Parathyroid adenoma (tissue), 2 donors: ENCODE data around the gene NSUN7.

Source experiments
- H2AFZ ChIP-seq: fragments of 300-600 bp; sonication (generic); one replicate; pipeline ENCODE4 v1.7.0; 2017; ENCODE audit warnings: antibody characterized with exemption, mild to moderate bottlenecking
- H3K27ac ChIP-seq: fragments of 300-600 bp; sonication (generic); one replicate; pipeline ENCODE4 v1.7.0; 2017
- H3K27me3 ChIP-seq: fragments of 300-600 bp; sonication (generic); one replicate; pipeline ENCODE4 v1.7.0; 2017; ENCODE audit warnings: low read length; ENCODE audit not compliant: control insufficient read depth, insufficient read depth
- H3K36me3 ChIP-seq: fragments of 300-600 bp; sonication (generic); one replicate; pipeline ENCODE4 v1.7.0; 2017; ENCODE audit warnings: low read length; ENCODE audit not compliant: control insufficient read depth, insufficient read depth
- H3K4me1 ChIP-seq: fragments of 300-600 bp; sonication (generic); one replicate; pipeline ENCODE4 v1.7.0; 2017; ENCODE audit warnings: control low read depth
- H3K4me2 ChIP-seq: fragments of 300-600 bp; sonication (generic); one replicate; pipeline ENCODE4 v1.7.0; 2017; ENCODE audit warnings: low read length
- H3K4me3 ChIP-seq: fragments of 300-600 bp; sonication (generic); one replicate; pipeline ENCODE4 v1.7.0; 2017; ENCODE audit warnings: low read depth, low read length
- H3K79me2 ChIP-seq: fragments of 300-600 bp; sonication (generic); one replicate; pipeline ENCODE4 v1.7.0; 2017; ENCODE audit warnings: control low read depth
- H3K9ac ChIP-seq: fragments of 300-600 bp; sonication (generic); one replicate; pipeline ENCODE4 v1.7.0; 2017; ENCODE audit warnings: mild to moderate bottlenecking
- H3K9me3 ChIP-seq: fragments of 300-600 bp; sonication (generic); one replicate; pipeline ENCODE4 v1.7.0; 2017; ENCODE audit warnings: low read length; ENCODE audit not compliant: control insufficient read depth
- TF ChIP-seq, protein P1 (sequence below): fragments of 300-600 bp; sonication (generic); IDR thresholded peaks from one replicate; pipeline ENCODE4 v1.7.0; 2017; ENCODE audit warnings: antibody characterized with exemption, mild to moderate bottlenecking
- donor health status: primary hyperparathyroidism.

Gene NSUN7

GRCh38 chr4:40826821-40827220 lies 77.1 kb downstream of the NSUN7 start:
- H3K9me3 ChIP-seq: no peaks in the 10 kb centered on the region
- TF ChIP-seq, protein P1, sequence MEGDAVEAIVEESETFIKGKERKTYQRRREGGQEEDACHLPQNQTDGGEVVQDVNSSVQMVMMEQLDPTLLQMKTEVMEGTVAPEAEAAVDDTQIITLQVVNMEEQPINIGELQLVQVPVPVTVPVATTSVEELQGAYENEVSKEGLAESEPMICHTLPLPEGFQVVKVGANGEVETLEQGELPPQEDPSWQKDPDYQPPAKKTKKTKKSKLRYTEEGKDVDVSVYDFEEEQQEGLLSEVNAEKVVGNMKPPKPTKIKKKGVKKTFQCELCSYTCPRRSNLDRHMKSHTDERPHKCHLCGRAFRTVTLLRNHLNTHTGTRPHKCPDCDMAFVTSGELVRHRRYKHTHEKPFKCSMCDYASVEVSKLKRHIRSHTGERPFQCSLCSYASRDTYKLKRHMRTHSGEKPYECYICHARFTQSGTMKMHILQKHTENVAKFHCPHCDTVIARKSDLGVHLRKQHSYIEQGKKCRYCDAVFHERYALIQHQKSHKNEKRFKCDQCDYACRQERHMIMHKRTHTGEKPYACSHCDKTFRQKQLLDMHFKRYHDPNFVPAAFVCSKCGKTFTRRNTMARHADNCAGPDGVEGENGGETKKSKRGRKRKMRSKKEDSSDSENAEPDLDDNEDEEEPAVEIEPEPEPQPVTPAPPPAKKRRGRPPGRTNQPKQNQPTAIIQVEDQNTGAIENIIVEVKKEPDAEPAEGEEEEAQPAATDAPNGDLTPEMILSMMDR: no peak

DNA sequence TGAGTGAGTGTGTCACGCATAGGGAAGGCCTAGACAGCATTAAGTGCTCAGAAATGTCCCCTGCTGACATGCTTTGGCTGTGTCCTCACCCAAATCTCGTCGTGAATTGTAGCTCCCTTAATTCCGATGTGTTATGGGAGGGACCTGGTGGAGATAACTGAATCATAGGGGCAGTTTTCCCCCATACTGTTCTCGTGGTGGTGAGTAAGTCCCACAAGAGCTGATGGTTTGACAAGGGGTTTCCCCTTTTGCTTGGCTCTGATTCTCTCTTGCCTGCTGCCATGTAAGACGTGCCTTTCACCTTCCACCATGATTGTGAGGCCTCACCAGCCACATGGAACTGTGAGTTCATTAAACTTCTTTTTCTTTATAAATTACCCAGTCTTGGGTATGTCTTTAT lies 78.0 kb downstream of the NSUN7 start:
- no peaks in the 10 kb centered on the region for H3K4me1 ChIP-seq
- H3K4me3 ChIP-seq: no peak overlapping the region
- H3K27ac ChIP-seq: no peak overlapping the region
- no peaks in the 10 kb centered on the region for H3K36me3 ChIP-seq
- H3K4me2 ChIP-seq: no peak overlapping the region
- no peaks in the 10 kb centered on the region for H3K79me2 ChIP-seq
- H2AFZ ChIP-seq: no peak overlapping the region
- TF ChIP-seq, protein P1: no peak
- H3K9me3 ChIP-seq: no peaks in the 10 kb centered on the region
- no peaks in the 10 kb centered on the region for H3K27me3 ChIP-seq
- no peak overlapping the region for H3K9ac ChIP-seq

More at GRCh38 chr4:40826821-40827220, 77.1 kb downstream of the NSUN7 start:
- Histone ChIP-seq H3K79me2 (no peaks in the 10 kb centered on the region), H3K36me3 (no peaks in the 10 kb centered on the region), H3K4me1 (no peaks in the 10 kb centered on the region), H3K27ac (no peak overlapping the region), H2AFZ (no peak overlapping the region), H3K4me3 (no peak overlapping the region), H3K4me2 (no peak overlapping the region), H3K9ac (no peak overlapping the region), H3K27me3 (no peaks in the 10 kb centered on the region)

DNA sequence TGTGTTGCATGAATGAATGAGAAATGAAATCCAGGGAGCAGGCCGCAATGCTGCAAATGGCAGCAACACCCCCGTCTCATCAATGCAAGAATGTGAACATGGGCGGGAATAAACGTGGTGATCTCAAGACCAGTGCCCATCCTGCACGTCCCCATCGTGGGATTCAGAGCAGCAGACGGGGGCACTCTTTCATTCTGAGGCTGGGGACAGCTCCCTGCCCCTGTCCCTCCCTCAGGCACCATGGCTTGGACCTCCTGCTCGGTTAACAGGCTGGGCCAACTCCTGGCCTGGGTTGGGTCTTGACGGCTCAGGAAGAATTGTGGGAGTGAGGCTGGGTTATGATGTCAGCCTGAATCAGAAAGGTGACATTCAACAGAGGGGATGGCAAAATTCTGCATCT lies 78.9 kb downstream of the NSUN7 start:
- Histone ChIP-seq H3K27ac (no peak overlapping the region), H3K9me3 (no peaks in the 10 kb centered on the region), H3K4me3 (no peak overlapping the region), H3K4me2 (no peak overlapping the region), H3K27me3 (no peaks in the 10 kb centered on the region), H3K9ac (no peak overlapping the region), H2AFZ (no peak overlapping the region), H3K36me3 (no peaks in the 10 kb centered on the region), H3K4me1 (no peaks in the 10 kb centered on the region), H3K79me2 (no peaks in the 10 kb centered on the region)
- TF ChIP-seq, protein P1: no peak

- H3K4me3 ChIP-seq: no peak overlapping the region
- no peaks in the 10 kb centered on the region for H3K79me2 ChIP-seq
- no peaks in the 10 kb centered on the region for H3K4me1 ChIP-seq
- no peaks in the 10 kb centered on the region for H3K9me3 ChIP-seq
- no peaks in the 10 kb centered on the region for H3K36me3 ChIP-seq
- H3K9ac ChIP-seq: no peak overlapping the region
- TF ChIP-seq, protein P1: no peak
- no peaks in the 10 kb centered on the region for H3K27me3 ChIP-seq
- no peak overlapping the region for H3K4me2 ChIP-seq
- H3K27ac ChIP-seq: no peak overlapping the region
- no peak overlapping the region for H2AFZ ChIP-seq
These were observed 79.8 kb downstream of the NSUN7 start for GRCh38 chr4:40829586-40829985.

- no peaks in the 10 kb centered on the region for H3K36me3 ChIP-seq
- no peak overlapping the region for H2AFZ ChIP-seq
- no peaks in the 10 kb centered on the region for H3K4me1 ChIP-seq
- no peak overlapping the region for H3K4me3 ChIP-seq
- TF ChIP-seq, protein P1: no peak
- H3K9me3 ChIP-seq: no peaks in the 10 kb centered on the region
- no peak overlapping the region for H3K9ac ChIP-seq
- H3K79me2 ChIP-seq: no peaks in the 10 kb centered on the region
- H3K4me2 ChIP-seq: no peak overlapping the region
- no peak overlapping the region for H3K27ac ChIP-seq
- H3K27me3 ChIP-seq: no peaks in the 10 kb centered on the region
These were observed 81.6 kb downstream of the NSUN7 start for GRCh38 chr4:40831146-40831907.
